OCI-LY1 (cell line): ENCODE measurements around the gene FAN1.

Source experiments
- EZH2 ChIP-seq: fragments of 200-600 bp; sonication (generic), shearing (Covaris generic); IDR thresholded peaks from 2 replicates; pipeline ENCODE4 v1.8.0; 2017; ENCODE audit warnings: borderline replicate concordance, mixed run types, mild to moderate bottlenecking, antibody characterized with exemption, low read length, moderate library complexity, mixed read lengths
- TF ChIP-seq, protein P1 (sequence below): fragments of 200-600 bp; sonication (generic), shearing (Covaris generic); IDR thresholded peaks from 2 replicates; pipeline ENCODE4 v1.5.1; 2017; ENCODE audit warnings: mild to moderate bottlenecking, antibody characterized with exemption, low read length, moderate library complexity, mixed read lengths

DNA sequence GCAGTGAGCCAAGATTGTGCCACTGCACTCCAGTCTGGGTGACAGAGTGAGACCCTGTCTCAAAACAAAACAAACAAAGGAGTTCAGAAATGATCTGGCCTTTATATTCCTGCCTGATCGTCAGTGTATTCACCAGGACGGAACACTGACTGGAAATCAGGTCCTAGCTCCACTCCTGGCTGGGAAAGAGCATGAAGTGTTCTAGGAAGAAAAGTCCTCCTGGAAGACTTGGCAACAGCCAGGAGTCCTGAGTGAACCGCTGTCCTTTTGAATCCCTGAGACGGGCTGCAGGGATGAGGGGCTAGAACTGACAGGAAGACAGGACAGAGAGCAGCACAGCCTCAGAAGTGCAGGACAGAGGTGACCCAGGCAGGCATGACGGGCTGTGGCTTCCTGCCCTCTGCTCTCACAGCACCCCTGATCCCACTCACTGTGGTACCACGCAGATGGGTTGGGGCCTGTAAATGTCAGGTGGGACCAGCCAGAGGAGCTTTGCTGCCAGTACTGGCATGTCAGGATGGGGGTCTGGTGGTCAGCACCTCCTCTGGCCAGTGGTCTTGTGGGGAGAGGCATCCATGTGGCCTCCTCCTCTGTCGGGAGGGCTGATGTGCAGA, 23.5 kb downstream of the FAN1 start:
- TF ChIP-seq, protein P1, sequence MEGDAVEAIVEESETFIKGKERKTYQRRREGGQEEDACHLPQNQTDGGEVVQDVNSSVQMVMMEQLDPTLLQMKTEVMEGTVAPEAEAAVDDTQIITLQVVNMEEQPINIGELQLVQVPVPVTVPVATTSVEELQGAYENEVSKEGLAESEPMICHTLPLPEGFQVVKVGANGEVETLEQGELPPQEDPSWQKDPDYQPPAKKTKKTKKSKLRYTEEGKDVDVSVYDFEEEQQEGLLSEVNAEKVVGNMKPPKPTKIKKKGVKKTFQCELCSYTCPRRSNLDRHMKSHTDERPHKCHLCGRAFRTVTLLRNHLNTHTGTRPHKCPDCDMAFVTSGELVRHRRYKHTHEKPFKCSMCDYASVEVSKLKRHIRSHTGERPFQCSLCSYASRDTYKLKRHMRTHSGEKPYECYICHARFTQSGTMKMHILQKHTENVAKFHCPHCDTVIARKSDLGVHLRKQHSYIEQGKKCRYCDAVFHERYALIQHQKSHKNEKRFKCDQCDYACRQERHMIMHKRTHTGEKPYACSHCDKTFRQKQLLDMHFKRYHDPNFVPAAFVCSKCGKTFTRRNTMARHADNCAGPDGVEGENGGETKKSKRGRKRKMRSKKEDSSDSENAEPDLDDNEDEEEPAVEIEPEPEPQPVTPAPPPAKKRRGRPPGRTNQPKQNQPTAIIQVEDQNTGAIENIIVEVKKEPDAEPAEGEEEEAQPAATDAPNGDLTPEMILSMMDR = no peak
- TF ChIP-seq EZH2 = no peak
